ENCODE data around the gene ACTN2.

DNA sequence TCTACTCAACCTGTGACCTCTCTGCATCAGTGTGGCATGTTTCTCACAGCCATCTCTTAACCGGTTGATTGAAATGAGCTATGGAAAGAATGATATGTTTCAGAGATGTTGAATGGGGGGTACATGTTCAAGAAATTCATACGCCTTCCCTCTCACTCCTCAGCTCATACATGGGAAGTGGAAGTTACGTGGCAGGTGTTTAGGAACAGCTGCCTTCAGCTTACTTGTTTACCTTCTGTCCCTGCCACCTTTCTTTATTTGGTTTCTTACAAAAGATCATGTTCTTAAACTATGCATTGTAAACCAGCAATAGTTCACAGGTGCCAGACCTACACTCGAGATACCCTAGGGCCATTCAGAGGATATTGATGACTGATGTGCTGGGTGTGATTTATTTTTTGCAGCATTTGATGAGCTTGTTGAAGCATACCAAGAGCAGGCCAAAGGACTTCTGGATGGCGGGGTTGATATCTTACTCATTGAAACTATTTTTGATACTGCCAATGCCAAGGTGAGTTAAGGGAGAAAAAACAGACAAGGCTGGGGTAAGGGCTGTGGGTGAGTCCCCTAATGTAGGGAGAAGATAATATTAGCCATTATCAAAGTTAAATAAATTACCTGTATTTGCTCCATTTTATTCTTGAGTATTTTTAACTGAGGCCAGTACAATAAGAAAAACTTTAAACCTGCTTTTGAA lies 126.2 kb downstream of the ACTN2 start:
- TF ChIP-seq, protein P1, sequence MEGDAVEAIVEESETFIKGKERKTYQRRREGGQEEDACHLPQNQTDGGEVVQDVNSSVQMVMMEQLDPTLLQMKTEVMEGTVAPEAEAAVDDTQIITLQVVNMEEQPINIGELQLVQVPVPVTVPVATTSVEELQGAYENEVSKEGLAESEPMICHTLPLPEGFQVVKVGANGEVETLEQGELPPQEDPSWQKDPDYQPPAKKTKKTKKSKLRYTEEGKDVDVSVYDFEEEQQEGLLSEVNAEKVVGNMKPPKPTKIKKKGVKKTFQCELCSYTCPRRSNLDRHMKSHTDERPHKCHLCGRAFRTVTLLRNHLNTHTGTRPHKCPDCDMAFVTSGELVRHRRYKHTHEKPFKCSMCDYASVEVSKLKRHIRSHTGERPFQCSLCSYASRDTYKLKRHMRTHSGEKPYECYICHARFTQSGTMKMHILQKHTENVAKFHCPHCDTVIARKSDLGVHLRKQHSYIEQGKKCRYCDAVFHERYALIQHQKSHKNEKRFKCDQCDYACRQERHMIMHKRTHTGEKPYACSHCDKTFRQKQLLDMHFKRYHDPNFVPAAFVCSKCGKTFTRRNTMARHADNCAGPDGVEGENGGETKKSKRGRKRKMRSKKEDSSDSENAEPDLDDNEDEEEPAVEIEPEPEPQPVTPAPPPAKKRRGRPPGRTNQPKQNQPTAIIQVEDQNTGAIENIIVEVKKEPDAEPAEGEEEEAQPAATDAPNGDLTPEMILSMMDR (IDR thresholded peaks at IDR 0.05; ENCODE audit: low read depth, low read length) = no peak
- no peak for TF ChIP-seq POLR2A (IDR thresholded peaks at IDR 0.05; ENCODE audit: extremely low read depth, insufficient read length)
- TF ChIP-seq, protein P2, sequence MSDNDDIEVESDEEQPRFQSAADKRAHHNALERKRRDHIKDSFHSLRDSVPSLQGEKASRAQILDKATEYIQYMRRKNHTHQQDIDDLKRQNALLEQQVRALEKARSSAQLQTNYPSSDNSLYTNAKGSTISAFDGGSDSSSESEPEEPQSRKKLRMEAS (IDR thresholded peaks at IDR 0.05; ENCODE audit: low read depth, low read length) = no peak
